OCI-LY3 (cell line): ENCODE data around the gene UBL4A.

Experiments used
- EZH2phosphoT487 ChIP-seq: fragments of 200-600 bp; shearing (Covaris generic); IDR thresholded peaks from 2 replicates; pipeline ENCODE4 v1.6.1; 2018; ENCODE audit warnings: antibody characterized with exemption, mixed run types, low read depth
- TF ChIP-seq, protein P1 (sequence below): fragments of 200-600, 300-600 bp; sonication (generic); IDR thresholded peaks from 2 replicates; pipeline ENCODE4 v1.5.1; 2014; ENCODE audit warnings: antibody characterized with exemption, low read length, low read depth

DNA sequence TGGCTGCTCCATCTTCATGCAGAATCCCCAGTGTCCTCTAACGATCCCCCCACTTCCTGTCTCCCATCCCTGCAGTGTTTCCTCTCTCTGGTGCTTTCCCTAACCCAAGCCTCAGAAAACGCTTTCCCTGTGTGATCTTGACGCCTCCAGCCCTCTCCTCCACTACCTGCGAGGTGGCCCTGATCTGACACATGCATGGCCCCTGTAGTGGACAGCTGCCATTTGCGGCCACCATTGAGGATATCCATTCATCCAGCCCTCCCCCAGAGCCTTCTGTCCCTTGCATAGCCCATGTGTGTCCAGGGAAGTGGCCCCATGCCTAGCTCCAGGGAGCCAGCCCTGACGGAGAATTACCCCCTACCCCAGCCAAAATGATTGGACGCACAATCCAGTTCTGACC is 3.1 kb downstream of the UBL4A start:
- TF ChIP-seq, protein P1, sequence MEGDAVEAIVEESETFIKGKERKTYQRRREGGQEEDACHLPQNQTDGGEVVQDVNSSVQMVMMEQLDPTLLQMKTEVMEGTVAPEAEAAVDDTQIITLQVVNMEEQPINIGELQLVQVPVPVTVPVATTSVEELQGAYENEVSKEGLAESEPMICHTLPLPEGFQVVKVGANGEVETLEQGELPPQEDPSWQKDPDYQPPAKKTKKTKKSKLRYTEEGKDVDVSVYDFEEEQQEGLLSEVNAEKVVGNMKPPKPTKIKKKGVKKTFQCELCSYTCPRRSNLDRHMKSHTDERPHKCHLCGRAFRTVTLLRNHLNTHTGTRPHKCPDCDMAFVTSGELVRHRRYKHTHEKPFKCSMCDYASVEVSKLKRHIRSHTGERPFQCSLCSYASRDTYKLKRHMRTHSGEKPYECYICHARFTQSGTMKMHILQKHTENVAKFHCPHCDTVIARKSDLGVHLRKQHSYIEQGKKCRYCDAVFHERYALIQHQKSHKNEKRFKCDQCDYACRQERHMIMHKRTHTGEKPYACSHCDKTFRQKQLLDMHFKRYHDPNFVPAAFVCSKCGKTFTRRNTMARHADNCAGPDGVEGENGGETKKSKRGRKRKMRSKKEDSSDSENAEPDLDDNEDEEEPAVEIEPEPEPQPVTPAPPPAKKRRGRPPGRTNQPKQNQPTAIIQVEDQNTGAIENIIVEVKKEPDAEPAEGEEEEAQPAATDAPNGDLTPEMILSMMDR, result no peak
- TF ChIP-seq EZH2phosphoT487, result no peak
